GM10847 (cell line): ENCODE data around the gene TRAFD1.

Source experiments
- POLR2A ChIP-seq: IDR thresholded peaks from 2 replicates; pipeline ENCODE4 v1.6.1; 2011; ENCODE audit not compliant: insufficient read length; ENCODE audit errors: extremely low read depth

Gene TRAFD1

GRCh38 chr12:112167031-112167461 is 41.7 kb downstream of the TRAFD1 start:
- TF ChIP-seq POLR2A = no peak

GRCh38 chr12:112167718-112168525 is 42.6 kb downstream of the TRAFD1 start:
- no peak for TF ChIP-seq POLR2A

- no peak for TF ChIP-seq POLR2A
These were observed 43.2 kb downstream of the TRAFD1 start for GRCh38 chr12:112168561-112168971.

- TF ChIP-seq POLR2A = no peak
These were observed 44.0 kb downstream of the TRAFD1 start for GRCh38 chr12:112169161-112169872.

GRCh38 chr12:112169966-112170365 is 44.6 kb downstream of the TRAFD1 start:
- TF ChIP-seq POLR2A = no peak

GRCh38 chr12:112170376-112170775 is 45.0 kb downstream of the TRAFD1 start:
- no peak for TF ChIP-seq POLR2A

- TF ChIP-seq POLR2A = no peak
These were observed 45.7 kb downstream of the TRAFD1 start for GRCh38 chr12:112170971-112171596.

- TF ChIP-seq POLR2A = no peak
These were observed 47.4 kb downstream of the TRAFD1 start for GRCh38 chr12:112172556-112173324.

- TF ChIP-seq POLR2A = no peak
These were observed 50.2 kb downstream of the TRAFD1 start for GRCh38 chr12:112175361-112176155.

- no peak for TF ChIP-seq POLR2A
These were observed 51.1 kb downstream of the TRAFD1 start for GRCh38 chr12:112176321-112177010.

GRCh38 chr12:112178796-112179195 is 53.4 kb downstream of the TRAFD1 start:
- no peak for TF ChIP-seq POLR2A

- no peak for TF ChIP-seq POLR2A
These were observed 54.0 kb downstream of the TRAFD1 start for GRCh38 chr12:112179341-112179740.

- TF ChIP-seq POLR2A = no peak
These were observed 54.6 kb downstream of the TRAFD1 start for GRCh38 chr12:112179916-112180315.

- no peak for TF ChIP-seq POLR2A
These were observed 55.1 kb downstream of the TRAFD1 start for GRCh38 chr12:112180422-112180821.
